ENCODE results near the gene TMEM185B.

- TF ChIP-seq CTCF (IDR thresholded peaks at IDR 0.05; ENCODE audit: insufficient read depth, low read length, poor library complexity, severe bottlenecking) (no peak), EZH2phosphoT487 (conservative IDR thresholded peaks at IDR 0.05; ENCODE audit: low read length) (no peak)
Measured at GRCh38 chr2:120226316-120226715, 3.1 kb upstream of the TMEM185B start.
